Liver (tissue), 9 donors: Measurements from ENCODE around the gene TNPO3. TPM values are rescaled to one million over a fixed set of nuclear protein-coding genes. Genes with fewer than 3 reads are reported as not detected.

Source experiments
- DNase-seq: peaks from one replicate; pipeline ENCODE4 v3.0.0-alpha.2; 2017; ENCODE audit warnings: low spot score
- H3K27ac ChIP-seq, 2 donors: one replicate each; pipeline ENCODE4 v1.7.0; 2013; ENCODE audit warnings: inconsistent platforms in 2 of 2, low read length in 2 of 2, control low read depth in 1 of 2, low read depth in 1 of 2, mild to moderate bottlenecking in 1 of 2
- H3K27me3 ChIP-seq, 4 donors: one replicate each; pipeline versions ENCODE4 v1.6.1 to v1.7.0; 2013; ENCODE audit warnings: low read length in 3 of 4, inconsistent platforms in 1 of 4, mild to moderate bottlenecking in 1 of 4, moderate library complexity in 1 of 4; ENCODE audit not compliant: control insufficient read depth in 4 of 4, insufficient read depth in 4 of 4
- H3K36me3 ChIP-seq, 4 donors: one replicate each; pipeline versions ENCODE4 v1.6.1 to v1.7.0; 2013; ENCODE audit warnings: low read length in 3 of 4, mild to moderate bottlenecking in 3 of 4, low read depth in 1 of 4, moderate library complexity in 1 of 4; ENCODE audit not compliant: control insufficient read depth in 4 of 4, insufficient read depth in 3 of 4
- H3K4me1 ChIP-seq, 4 donors: one replicate each; pipeline versions ENCODE4 v1.6.1 to v1.7.0; 2013; ENCODE audit warnings: low read length in 3 of 4, mild to moderate bottlenecking in 3 of 4, moderate library complexity in 1 of 4; ENCODE audit not compliant: control insufficient read depth in 4 of 4, insufficient read depth in 4 of 4
- H3K4me3 ChIP-seq, 3 donors: one replicate each; pipeline versions ENCODE4 v1.6.1 to v1.7.0; 2013; ENCODE audit warnings: low read length in 3 of 3, control low read depth in 1 of 3, low read depth in 1 of 3, mild to moderate bottlenecking in 1 of 3
- H3K9ac ChIP-seq, 2 donors: one replicate each; pipeline ENCODE4 v1.7.0; 2013; ENCODE audit warnings: low read length in 2 of 2, mild to moderate bottlenecking in 2 of 2, moderate library complexity in 2 of 2, control low read depth in 1 of 2, low read depth in 1 of 2
- H3K9me3 ChIP-seq, 4 donors: one replicate each; pipeline versions ENCODE4 v1.6.1 to v1.7.0; 2013; ENCODE audit warnings: low read length in 3 of 4; ENCODE audit not compliant: control insufficient read depth in 4 of 4
- ATF3 ChIP-seq: IDR thresholded peaks from 2 replicates; pipeline ENCODE4 v1.6.1; 2016; ENCODE audit warnings: antibody characterized with exemption
- CTCF ChIP-seq: fragments of 150-350 bp; IDR thresholded peaks from 2 replicates; pipeline ENCODE4 v1.5.1; 2017; ENCODE audit warnings: improper control_type of control experiment, low read depth, low read length; ENCODE audit not compliant: missing input control
- EGR1 ChIP-seq, 2 donors: IDR thresholded peaks; 2 replicates each; pipeline ENCODE4 v1.6.1; 2016 to 2018; ENCODE audit warnings: antibody characterized with exemption in 2 of 2, low read depth in 2 of 2
- FOXA1 ChIP-seq: IDR thresholded peaks from 2 replicates; pipeline ENCODE4 v1.6.1; 2016; ENCODE audit warnings: antibody characterized with exemption
- FOXA2 ChIP-seq: IDR thresholded peaks from 2 replicates; pipeline ENCODE4 v1.6.1; 2016; ENCODE audit warnings: antibody characterized with exemption
- GABPA ChIP-seq, 2 donors: IDR thresholded peaks in 1 of 2; conservative IDR thresholded peaks in 1 of 2; 2 replicates each; pipeline ENCODE4 v1.6.1; 2016; ENCODE audit warnings: antibody characterized with exemption in 2 of 2, mild to moderate bottlenecking in 1 of 2, moderate library complexity in 1 of 2
- HNF4A ChIP-seq, 2 donors: conservative IDR thresholded peaks; 2 replicates each; pipeline ENCODE4 v1.6.1; 2016; ENCODE audit warnings: antibody characterized with exemption in 2 of 2, mild to moderate bottlenecking in 2 of 2
- HNF4G ChIP-seq: IDR thresholded peaks from 2 replicates; pipeline ENCODE4 v1.6.1; 2016; ENCODE audit warnings: antibody characterized with exemption
- JUND ChIP-seq, 2 donors: IDR thresholded peaks; 2 replicates each; pipeline ENCODE4 v1.6.1; 2016; ENCODE audit warnings: antibody characterized with exemption in 2 of 2
- NR2F2 ChIP-seq: IDR thresholded peaks from 2 replicates; pipeline ENCODE4 v1.6.1; 2016; ENCODE audit warnings: antibody characterized with exemption
- RAD21 ChIP-seq, 2 donors: IDR thresholded peaks; 2 replicates each; pipeline ENCODE4 v1.6.1; 2016; ENCODE audit warnings: antibody characterized with exemption in 2 of 2, mild to moderate bottlenecking in 2 of 2
- REST ChIP-seq: IDR thresholded peaks from 2 replicates; pipeline ENCODE4 v1.6.1; 2016; ENCODE audit warnings: antibody characterized with exemption, mild to moderate bottlenecking
- RXRA ChIP-seq, 2 donors: IDR thresholded peaks; 2 replicates each; pipeline ENCODE4 v1.6.1; 2017 to 2018; ENCODE audit warnings: antibody characterized with exemption in 2 of 2, mild to moderate bottlenecking in 1 of 2
- SP1 ChIP-seq: IDR thresholded peaks from 2 replicates; pipeline ENCODE4 v1.6.1; 2018; ENCODE audit warnings: antibody characterized with exemption, mild to moderate bottlenecking
- TAF1 ChIP-seq: conservative IDR thresholded peaks from 2 replicates; pipeline ENCODE4 v1.6.1; 2016; ENCODE audit warnings: antibody characterized with exemption, mild to moderate bottlenecking
- YY1 ChIP-seq: IDR thresholded peaks from 2 replicates; pipeline ENCODE4 v1.6.1; 2016; ENCODE audit warnings: antibody characterized with exemption, mild to moderate bottlenecking
- ZBTB33 ChIP-seq: IDR thresholded peaks from 2 replicates; pipeline ENCODE4 v1.6.1; 2016; ENCODE audit warnings: antibody characterized with exemption
- WGBS: extraction: QIAGEN DNeasy Blood & Tissue Kit; methylation state at CpG from one replicate; pipeline ENCODE4 v1.1.7; 2013; 5-methylcytosine and 5-hydroxymethylcytosine counted together
- polyA plus RNA-seq, 2 donors: library from polyadenylated mRNA; stranded (reverse) in 1 of 2; unstranded in 1 of 2; fragments of 200-250 nt in 1 of 2; fragments of >200 nt in 1 of 2; fragmentation: Nextera tagmentation in 1 of 2; extraction: Ambion mirVana in 1 of 2; gene quantifications; one replicate each; pipeline versions ENCODE4 v1.2.1 to v1.2.3, GENCODE V29; 2013 to 2015
- total RNA-seq, 2 donors: library from RNA; depleted of rRNA; stranded (reverse); fragments of >200 nt; gene quantifications; one replicate each; pipeline ENCODE4 v1.2.3, GENCODE V29; 2014
- TF ChIP-seq, protein P1 (sequence below): IDR thresholded peaks from 2 replicates; pipeline ENCODE4 v1.6.1; 2016; ENCODE audit warnings: antibody characterized with exemption
- donor health status: healthy.
- donor health status: healthy.
- donor health status: healthy.
- donor health status: healthy.
- donor health status: healthy.

The TNPO3 gene
- total and polyA plus RNA-seq, 4 donors, result 9.2 to 38.9 (median 20.0) TPM

DNA sequence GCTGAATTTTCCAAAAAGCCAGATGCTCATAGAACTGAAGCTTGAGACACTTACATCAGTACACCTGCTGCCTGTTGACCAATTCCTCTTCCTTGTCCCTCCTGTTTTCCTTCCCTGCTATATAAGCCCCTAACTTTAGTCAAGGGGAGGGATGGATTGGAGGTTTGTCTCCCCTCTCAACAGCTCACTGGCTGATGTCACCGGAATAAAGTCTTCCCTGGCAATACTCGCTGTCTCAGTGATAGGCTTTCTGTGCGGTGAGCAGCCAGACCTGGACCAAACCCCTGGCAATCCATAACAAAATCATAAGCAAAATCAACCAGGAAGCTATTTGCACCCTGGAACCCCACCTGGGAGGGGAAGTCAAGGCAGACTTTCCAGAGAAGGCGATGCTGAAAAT is 118.1 kb downstream of the TNPO3 start (continued):
- no peak for TF ChIP-seq RXRA (IDR thresholded peaks at IDR 0.05)

GRCh38 chr7:128935342-128935730 is 119.6 kb downstream of the TNPO3 start:
- Histone ChIP-seq H3K27me3 (no peaks in the 10 kb centered on the region), H3K27ac (peak overlapping the region in 1 of 2 donors; percentile 48)
- WGBS, result 75% methylated on average over 6 of the region's 6 CpGs

More at GRCh38 chr7:128935342-128935730, 119.6 kb downstream of the TNPO3 start:
- H3K4me1 ChIP-seq, result peaks cover 8 to 44% (median 24%) of the 10 kb centered on the region in 4 donors
- no peaks in the 10 kb centered on the region for H3K9me3 ChIP-seq
- no peak overlapping the region for H3K9ac ChIP-seq
- H3K36me3 ChIP-seq, result no peaks in the 10 kb centered on the region
- H3K4me3 ChIP-seq, result no peak overlapping the region
- DNase-seq, result no peak
- TF ChIP-seq TAF1, result no peak
- no peak for TF ChIP-seq SP1
- no peak for TF ChIP-seq HNF4G
- no peak for TF ChIP-seq YY1
- no peak for TF ChIP-seq EGR1 (IDR thresholded peaks at IDR 0.05; ENCODE audit: low read depth in 2 of 2)
- no peak for TF ChIP-seq JUND (IDR thresholded peaks at IDR 0.05)
- no peak for TF ChIP-seq RAD21 (IDR thresholded peaks at IDR 0.05)
- TF ChIP-seq NR2F2, result no peak
- TF ChIP-seq, protein P1, sequence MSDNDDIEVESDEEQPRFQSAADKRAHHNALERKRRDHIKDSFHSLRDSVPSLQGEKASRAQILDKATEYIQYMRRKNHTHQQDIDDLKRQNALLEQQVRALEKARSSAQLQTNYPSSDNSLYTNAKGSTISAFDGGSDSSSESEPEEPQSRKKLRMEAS, result no peak
- TF ChIP-seq HNF4A (conservative IDR thresholded peaks at IDR 0.05), result no peak
- TF ChIP-seq GABPA (IDR thresholded peaks at IDR 0.05 in 1 of 2, conservative IDR thresholded peaks at IDR 0.05 in 1 of 2), result no peak
- no peak for TF ChIP-seq FOXA2
- no peak for TF ChIP-seq ATF3
- TF ChIP-seq ZBTB33, result no peak
- no peak for TF ChIP-seq REST
- no peak for TF ChIP-seq FOXA1
- no peak for TF ChIP-seq RXRA (IDR thresholded peaks at IDR 0.05)
- TF ChIP-seq CTCF, result no peak
